ENCODE results near the gene P2RX2.

The P2RX2 gene

GRCh38 chr12:132641811-132642650 lies 23.5 kb downstream of the P2RX2 start:
- DNase-seq = no peak

- DNase-seq = no peak
Measured at GRCh38 chr12:132642846-132643835, 24.6 kb downstream of the P2RX2 start.

DNA sequence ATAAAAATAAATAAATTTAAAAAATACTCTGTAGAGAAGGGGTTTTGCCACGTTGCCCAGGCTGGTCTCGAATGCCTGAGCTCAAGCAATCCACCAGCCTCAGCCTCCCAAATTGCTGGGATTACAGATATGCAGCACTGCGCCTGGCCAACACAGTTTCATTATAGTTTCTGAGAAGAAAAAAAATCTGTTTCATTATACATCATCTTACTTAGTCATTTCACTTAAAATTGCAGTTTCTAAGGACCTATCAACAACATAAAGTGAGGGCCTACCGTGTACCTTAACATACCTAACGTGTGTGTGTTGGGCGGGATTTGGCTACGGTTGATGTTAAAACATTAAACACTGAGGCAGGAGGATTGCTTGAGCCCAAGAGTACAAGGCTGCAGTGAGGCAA lies 28.3 kb downstream of the P2RX2 start:
- DNase-seq = no peak

DNA sequence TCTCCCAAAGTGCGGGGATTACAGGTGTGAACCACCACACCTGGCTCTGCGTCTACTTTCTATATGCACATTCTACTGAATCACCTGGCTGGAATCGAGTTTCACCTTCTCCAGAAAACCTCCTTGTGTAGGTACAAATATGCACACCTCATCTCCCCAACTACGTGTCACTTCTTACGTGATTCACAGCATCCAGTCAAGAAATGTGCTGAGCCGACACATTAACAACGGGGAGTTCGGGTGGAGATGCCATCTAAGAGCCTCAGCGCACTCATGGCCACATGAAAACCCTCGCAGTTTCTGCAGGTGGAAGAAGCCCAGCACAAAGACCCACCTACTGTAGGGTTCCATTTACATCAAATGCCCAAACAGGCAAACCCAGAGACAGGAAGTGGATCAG lies 29.3 kb downstream of the P2RX2 start:
- DNase-seq = no peak

DNA sequence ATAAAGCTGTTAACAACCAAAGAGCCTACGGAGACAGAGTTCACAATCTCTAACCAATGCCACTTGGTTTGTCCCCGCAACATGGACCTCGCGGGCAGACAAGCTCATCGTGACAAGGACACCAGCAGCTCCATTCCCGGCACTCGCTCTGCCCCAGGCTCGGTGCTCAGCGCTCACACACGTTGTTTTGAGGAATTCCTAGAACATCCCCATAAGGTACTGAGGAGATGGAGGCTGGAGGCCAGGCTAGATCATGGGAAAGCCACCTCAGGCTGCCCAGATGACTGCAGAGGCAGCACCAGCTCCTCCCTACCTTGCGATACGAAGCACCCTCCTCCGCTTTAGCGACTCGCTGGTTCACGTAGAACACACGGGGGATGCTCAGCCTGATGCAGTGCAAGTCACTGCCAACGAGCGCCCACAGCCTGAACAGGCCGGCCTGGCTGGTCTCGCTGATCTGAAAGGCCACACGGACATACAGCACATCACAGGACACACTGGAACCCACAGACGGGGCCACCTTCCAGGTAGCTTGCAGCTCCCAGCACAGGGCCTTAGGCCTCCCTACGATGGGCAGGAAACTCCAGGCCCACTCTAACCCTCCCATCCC lies 30.1 kb downstream of the P2RX2 start:
- DNase-seq = no peak

- DNase-seq = no peak
Measured at GRCh38 chr12:132649226-132649945, 30.8 kb downstream of the P2RX2 start.

GRCh38 chr12:132651444-132652100 lies 33.0 kb downstream of the P2RX2 start:
- DNase-seq = no peak

- no peak for DNase-seq
Measured at GRCh38 chr12:132653567-132654290, 35.2 kb downstream of the P2RX2 start.

DNA sequence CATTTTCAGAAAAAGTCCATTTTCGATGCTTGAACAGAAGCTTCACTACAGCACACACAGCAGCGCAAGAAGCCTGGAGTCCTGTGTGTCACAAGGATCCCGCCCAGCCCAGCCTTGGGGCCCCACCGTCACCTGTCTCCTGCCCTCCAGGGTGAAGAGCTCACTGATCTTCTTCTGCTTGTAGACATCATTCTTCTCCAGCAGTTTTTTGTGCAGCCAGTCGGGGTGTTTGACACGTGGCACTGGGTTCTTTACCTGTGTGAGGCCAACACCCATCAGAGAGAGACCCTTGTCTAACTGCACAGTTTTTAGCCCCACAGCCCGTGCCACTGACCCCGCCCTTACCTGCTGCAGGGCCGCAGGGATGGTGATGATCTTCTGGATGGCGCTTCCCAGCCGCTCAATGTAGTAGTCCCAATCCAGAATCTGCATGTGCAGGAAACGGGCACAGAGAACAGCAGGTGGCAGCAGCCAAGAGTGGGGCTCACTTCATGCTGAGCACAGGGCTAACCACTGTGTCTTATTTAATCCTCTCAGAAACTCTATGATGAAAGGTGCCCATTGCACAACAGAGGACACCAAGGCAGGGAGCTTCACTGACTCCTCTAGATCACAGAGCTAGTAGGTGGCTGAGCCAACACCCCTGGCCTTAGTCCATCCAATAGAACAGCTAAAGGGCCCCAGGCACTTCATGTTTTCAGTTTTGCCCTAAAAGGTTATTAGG lies 38.6 kb downstream of the P2RX2 start:
- DNase-seq = no peak

GRCh38 chr12:132658149-132658894 lies 39.7 kb downstream of the P2RX2 start:
- DNase-seq = no peak

- DNase-seq = no peak
Measured at GRCh38 chr12:132659146-132659545, 40.6 kb downstream of the P2RX2 start.

- DNase-seq = no peak
Measured at GRCh38 chr12:132660052-132660451, 41.5 kb downstream of the P2RX2 start.

- no peak for DNase-seq
Measured at GRCh38 chr12:132660996-132661395, 42.4 kb downstream of the P2RX2 start.

DNA sequence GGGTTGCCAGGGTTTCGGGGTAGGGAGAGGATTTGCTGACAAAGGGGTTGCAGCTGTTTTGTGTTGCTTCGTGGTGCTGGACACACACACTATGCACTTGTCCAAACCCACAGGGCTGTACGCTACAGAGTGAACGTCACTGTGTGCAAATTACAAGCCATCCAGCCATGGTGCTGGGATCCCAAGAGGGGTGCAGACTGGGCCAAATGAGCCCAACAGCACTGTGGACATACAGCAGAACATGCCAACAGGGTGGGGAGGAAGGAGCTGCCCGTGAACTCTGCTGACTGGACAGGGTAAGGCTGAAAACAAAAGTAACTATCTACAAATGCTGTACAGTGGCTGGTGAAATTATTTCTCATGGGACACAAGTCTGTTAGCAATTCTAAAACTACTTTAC lies 43.4 kb downstream of the P2RX2 start:
- DNase-seq = no peak

- DNase-seq = no peak
Measured at GRCh38 chr12:132662901-132663755, 44.6 kb downstream of the P2RX2 start.

GRCh38 chr12:132664206-132665148 lies 45.9 kb downstream of the P2RX2 start:
- no peak for DNase-seq

DNA sequence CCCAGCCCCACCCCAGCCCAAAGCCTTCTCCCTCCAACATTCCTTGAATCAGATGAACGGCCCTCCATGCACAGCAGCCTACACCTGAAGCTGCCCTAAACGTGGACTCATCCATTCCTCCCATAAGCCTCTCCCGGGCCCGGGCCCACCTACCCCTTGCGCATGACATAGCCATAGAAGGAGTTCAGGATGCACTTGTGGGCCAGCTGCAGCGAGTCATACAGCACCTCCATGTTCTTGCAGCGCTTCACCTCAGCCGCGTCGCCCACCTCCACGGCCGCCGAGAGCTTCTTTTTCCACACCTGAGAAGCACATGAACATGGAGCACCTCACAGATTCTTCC lies 46.5 kb downstream of the P2RX2 start:
- DNase-seq = no peak

GRCh38 chr12:132665794-132666193 lies 47.2 kb downstream of the P2RX2 start:
- no peak for DNase-seq

Measured in fibroblast of skin of right biceps (primary cell).